H1 (cell line): Measurements from ENCODE around the gene INPP5A. TPM values are rescaled to one million over a fixed set of nuclear protein-coding genes. Genes with fewer than 3 reads are reported as not detected.

Source experiments
- CTCF ChIA-PET: fragments of 300-600 bp; sonication (Branson Sonifier 250); formaldehyde crosslinking; loops from one replicate; lab custom pipeline; 2021; ENCODE audit not compliant: partially characterized antibody; lab: Charles Lee
- POLR2A ChIA-PET: fragments of 300-600 bp; sonication (Branson Sonifier 250); formaldehyde crosslinking; loops from one replicate; lab custom pipeline; 2021; ENCODE audit warnings: inconsistent platforms; ENCODE audit not compliant: partially characterized antibody; lab: Charles Lee
- DNase-seq, 2 experiments: peaks; one replicate each; pipeline versions ENCODE4 v3.0.0 to v3.0.0-alpha.2; 2010 to 2022; ENCODE audit warnings: low spot score in 2 of 2, low read depth in 1 of 2, mixed read lengths in 1 of 2
- FAIRE-seq: peaks from 2 replicates; lab custom pipeline; 2011; peaks lifted over from hg19 to GRCh38; lab: Jason Lieb, UNC
- H2AFZ ChIP-seq: 2 replicates; pipeline ENCODE4 v1.8.1; 2012; ENCODE audit warnings: low read length, inconsistent platforms
- H2AK5ac ChIP-seq: 2 replicates; pipeline ENCODE4 v1.6.1; 2013; ENCODE audit warnings: low read depth, low read length
- H2BK120ac ChIP-seq: replicated peaks from 2 replicates; pipeline ENCODE3; 2013; ENCODE audit warnings: low read depth, low read length, inconsistent platforms
- H2BK12ac ChIP-seq: 2 replicates; pipeline ENCODE4 v1.6.1; 2013; ENCODE audit warnings: low read depth, low read length
- H2BK15ac ChIP-seq: 2 replicates; pipeline ENCODE4 v1.6.1; 2013; ENCODE audit warnings: low read length
- H2BK20ac ChIP-seq: 2 replicates; pipeline ENCODE4 v1.6.1; 2013; ENCODE audit warnings: low read length
- H2BK5ac ChIP-seq: 2 replicates; pipeline ENCODE4 v1.6.1; 2013; ENCODE audit warnings: low read depth, low read length
- H3K14ac ChIP-seq: 2 replicates; pipeline ENCODE4 v1.6.1; 2013; ENCODE audit warnings: inconsistent platforms; ENCODE audit not compliant: insufficient read length
- H3K18ac ChIP-seq: 2 replicates; pipeline ENCODE4 v1.6.1; 2013; ENCODE audit warnings: low read length; ENCODE audit errors: extremely low read depth
- H3K23ac ChIP-seq: 2 replicates; pipeline ENCODE4 v1.6.1; 2013; ENCODE audit warnings: inconsistent platforms; ENCODE audit not compliant: insufficient read length
- H3K23me2 ChIP-seq: 2 replicates; pipeline ENCODE4 v1.6.1; 2013; ENCODE audit warnings: low read depth, low read length
- H3K27ac ChIP-seq: 2 replicates; pipeline ENCODE4 v1.6.1; 2011; ENCODE audit warnings: low read depth, low read length, inconsistent platforms
- H3K27me3 ChIP-seq, 4 experiments: replicated peaks in 1 of 4; 1 replicate in 1 of 4; 2 replicates in 3 of 4; pipeline versions ENCODE4 v1.6.1 to v1.8.1; 2011 to 2013; ENCODE audit warnings: low read length in 3 of 4, mild to moderate bottlenecking in 3 of 4, inconsistent platforms in 2 of 4, mixed read lengths in 2 of 4, moderate library complexity in 1 of 4; ENCODE audit not compliant: control insufficient read depth in 3 of 4, insufficient read depth in 3 of 4; ENCODE audit errors: extremely low read depth in 1 of 4
- H3K36me3 ChIP-seq, 4 experiments: 2 replicates each; pipeline versions ENCODE4 v1.6.1 to v1.8.1; 2011 to 2013; ENCODE audit warnings: mild to moderate bottlenecking in 4 of 4, low read length in 3 of 4, moderate library complexity in 2 of 4, control low read depth in 1 of 4, inconsistent platforms in 1 of 4; ENCODE audit not compliant: insufficient read depth in 4 of 4, control insufficient read depth in 2 of 4
- H3K4ac ChIP-seq: replicated peaks from 2 replicates; pipeline ENCODE3; 2013; ENCODE audit warnings: low read length, low read depth, mixed read lengths, inconsistent platforms; ENCODE audit not compliant: insufficient read length
- H3K4me1 ChIP-seq, 4 experiments: replicated peaks in 1 of 4; 1 replicate in 1 of 4; 2 replicates in 3 of 4; pipeline versions ENCODE4 v1.6.1 to v1.8.1; 2011 to 2013; ENCODE audit warnings: low read length in 3 of 4, inconsistent platforms in 2 of 4, mixed read lengths in 1 of 4; ENCODE audit not compliant: insufficient read depth in 4 of 4, control insufficient read depth in 3 of 4
- H3K4me2 ChIP-seq, 2 experiments: 2 replicates each; pipeline versions ENCODE4 v1.6.1 to v1.8.1; 2011 to 2013; ENCODE audit warnings: low read depth in 2 of 2, low read length in 2 of 2, control low read depth in 1 of 2, inconsistent platforms in 1 of 2, mild to moderate bottlenecking in 1 of 2; ENCODE audit not compliant: insufficient read depth in 1 of 2
- H3K4me3 ChIP-seq, 4 experiments: fragments of 200-600, 300-600 bp in 1 of 4; sonication (generic), shearing (Covaris generic), sonication (Bioruptor Twin) in 1 of 4; 2 replicates each; pipeline versions ENCODE4 v1.5.1 to v1.8.1; 2011 to 2016; ENCODE audit warnings: low read length in 4 of 4, low read depth in 3 of 4, control low read depth in 2 of 4, inconsistent platforms in 2 of 4, mild to moderate bottlenecking in 2 of 4, mixed read lengths in 1 of 4, moderate library complexity in 1 of 4; ENCODE audit not compliant: insufficient read depth in 2 of 4; ENCODE audit errors: extremely low read depth in 1 of 4
- H3K56ac ChIP-seq: replicated peaks from 2 replicates; pipeline ENCODE3; 2013; ENCODE audit warnings: low read depth, mild to moderate bottlenecking, mixed read lengths, low read length, inconsistent platforms; ENCODE audit not compliant: insufficient read length
- H3K79me1 ChIP-seq: 2 replicates; pipeline ENCODE4 v1.6.1; 2013; ENCODE audit warnings: low read depth, low read length, control low read depth
- H3K79me2 ChIP-seq, 2 experiments: 2 replicates each; pipeline versions ENCODE4 v1.6.1 to v1.8.1; 2012 to 2013; ENCODE audit warnings: low read length in 2 of 2, mild to moderate bottlenecking in 2 of 2, inconsistent platforms in 1 of 2; ENCODE audit not compliant: insufficient read depth in 2 of 2, control insufficient read depth in 1 of 2
- H3K9ac ChIP-seq, 4 experiments: replicated peaks in 1 of 4; 1 replicate in 1 of 4; 2 replicates in 3 of 4; pipeline versions ENCODE4 v1.6.1 to v1.8.1; 2011 to 2013; ENCODE audit warnings: low read depth in 3 of 4, low read length in 3 of 4, control low read depth in 2 of 4, mild to moderate bottlenecking in 2 of 4, moderate library complexity in 2 of 4, inconsistent platforms in 1 of 4; ENCODE audit errors: extremely low read depth in 1 of 4
- H3K9me3 ChIP-seq, 2 experiments: 2 replicates each; pipeline versions ENCODE4 v1.6.1 to v1.8.1; 2012 to 2013; ENCODE audit warnings: mild to moderate bottlenecking in 2 of 2, moderate library complexity in 2 of 2, control low read depth in 1 of 2, inconsistent platforms in 1 of 2, low read depth in 1 of 2, low read length in 1 of 2, mixed read lengths in 1 of 2; ENCODE audit not compliant: insufficient read depth in 2 of 2
- H4K20me1 ChIP-seq, 2 experiments: replicated peaks in 1 of 2; 2 replicates each; pipeline versions ENCODE3 to v1.8.1; 2011 to 2013; ENCODE audit warnings: inconsistent platforms in 2 of 2, low read length in 2 of 2, mild to moderate bottlenecking in 1 of 2; ENCODE audit not compliant: insufficient read depth in 2 of 2, control insufficient read depth in 1 of 2
- H4K5ac ChIP-seq: 2 replicates; pipeline ENCODE4 v1.6.1; 2013; ENCODE audit warnings: low read length, low read depth, mixed read lengths, inconsistent platforms; ENCODE audit not compliant: insufficient read length
- H4K8ac ChIP-seq: 2 replicates; pipeline ENCODE4 v1.8.0; 2013; ENCODE audit warnings: mild to moderate bottlenecking, moderate library complexity, low read length, inconsistent platforms; ENCODE audit not compliant: insufficient read depth; ENCODE audit errors: extremely low read depth
- H4K91ac ChIP-seq: replicated peaks from 2 replicates; pipeline ENCODE3; 2013; ENCODE audit warnings: low read length, mixed read lengths, inconsistent platforms; ENCODE audit not compliant: insufficient read length
- BRCA1 ChIP-seq: IDR thresholded peaks from 2 replicates; pipeline ENCODE4 v1.6.1; 2012; ENCODE audit warnings: low read depth, low read length, improper control_type of control experiment
- CHD2 ChIP-seq: IDR thresholded peaks from 2 replicates; pipeline ENCODE4 v1.6.1; 2012; ENCODE audit warnings: low read length, improper control_type of control experiment
- GABPA ChIP-seq: IDR thresholded peaks from 2 replicates; pipeline ENCODE4 v1.6.1; 2011; ENCODE audit warnings: mild to moderate bottlenecking, low read length, moderate library complexity, borderline replicate concordance; ENCODE audit not compliant: insufficient read depth
- NRF1 ChIP-seq: IDR thresholded peaks from 2 replicates; pipeline ENCODE4 v1.6.1; 2011; ENCODE audit warnings: mild to moderate bottlenecking, low read depth, low read length, improper control_type of control experiment
- RAD21 ChIP-seq, 2 experiments: IDR thresholded peaks in 1 of 2; conservative IDR thresholded peaks in 1 of 2; 2 replicates each; pipeline ENCODE4 v1.6.1; 2011; ENCODE audit warnings: low read depth in 2 of 2, low read length in 2 of 2, improper control_type of control experiment in 1 of 2, inconsistent platforms in 1 of 2, mild to moderate bottlenecking in 1 of 2, moderate library complexity in 1 of 2
- SIX5 ChIP-seq: IDR thresholded peaks from 2 replicates; pipeline ENCODE4 v1.6.1; 2011; ENCODE audit warnings: mild to moderate bottlenecking, low read depth, low read length
- WGBS, 2 experiments: shearing (Covaris generic) in 1 of 2; methylation state at CpG; one replicate each; pipeline versions ENCODE4 v1.1.6 to v1.1.7; 2013 to 2015; ENCODE audit warnings: low lambda C conversion rate in 2 of 2, mixed read lengths in 2 of 2, inconsistent platforms in 1 of 2, low coverage in 1 of 2, missing lambda C conversion rate in 1 of 2; ENCODE audit not compliant: insufficient replicate concordance in 2 of 2, insufficient coverage in 1 of 2, insufficient read length in 1 of 2; ENCODE audit errors: extremely low coverage in 1 of 2, missing lambda C conversion rate in 1 of 2; 5-methylcytosine and 5-hydroxymethylcytosine counted together
- polyA plus RNA-seq, 7 experiments: library from polyadenylated mRNA; depleted of rRNA in 3 of 7; stranded (reverse) in 5 of 7; unstranded in 2 of 7; fragments of >200 nt in 5 of 7; fragments of 200-250 nt in 2 of 7; gene quantifications; 1 replicate in 5 of 7; 2 replicates in 1 of 7; 4 replicates in 1 of 7; pipeline versions ENCODE4 v1.2.1 to v1.2.3, GENCODE V29; 2011 to 2013; ENCODE audit warnings: missing spikeins in 2 of 7, mixed read lengths in 2 of 7
- total RNA-seq: library from RNA; stranded (reverse); fragmentation: NEBNext Ultra II Directional; extraction: Animal tissue kit (Norgen Biotek cat#: 25700); gene quantifications from 2 replicates; pipeline ENCODE4 v1.2.1, GENCODE V29; 2021
- TF ChIP-seq, protein P1 (sequence below): IDR thresholded peaks from 2 replicates; pipeline ENCODE4 v1.6.1; 2012; ENCODE audit warnings: inconsistent platforms
- TF ChIP-seq, protein P2 (sequence below), 3 experiments: IDR thresholded peaks; 1 replicate in 2 of 3; 2 replicates in 1 of 3; pipeline versions ENCODE4 v1.5.1 to v1.6.1; 2011; ENCODE audit warnings: low read length in 3 of 3, mild to moderate bottlenecking in 3 of 3, inconsistent platforms in 2 of 3, low read depth in 1 of 3, moderate library complexity in 1 of 3; ENCODE audit not compliant: insufficient read depth in 1 of 3; ENCODE audit errors: control extremely low read depth in 1 of 3

The INPP5A gene
- total and polyA plus RNA-seq, 2 of the 8 experiments (the other 6 are each of a cell fraction or from before 2014, with no cell fraction given) = 19.7 to 27.5 TPM

GRCh38 chr10:132540456-132540855, 2.9 kb downstream of the INPP5A start:
- no peak overlapping the region for H3K4me2 ChIP-seq
- H2BK120ac ChIP-seq = no peak overlapping the region
- H2AK5ac ChIP-seq = no peak overlapping the region
- 67% methylated on average over 11 of the region's 12 CpGs; no CpG with 5 or more reads in 1 of the 2 experiments for WGBS, 2 experiments
- peaks cover 6% of the 10 kb centered on the region; the same call in 1 of the 2 replicates for H3K23me2 ChIP-seq
- H2BK15ac ChIP-seq = no peak overlapping the region
- peaks cover 0 to 9% (median 8%) of the 10 kb centered on the region in 4 experiments; a peak in 5 of 7 replicates for H3K27me3 ChIP-seq
- H3K27ac ChIP-seq = no peak overlapping the region
- CTCF ChIA-PET = interaction anchor here (0.8 to 3.1 kb wide), 10 partner anchors 12 to 92 kb away, joined by 3 to 11 read pairs (median 6); no protein-coding TSS in a partner anchor
- peak overlapping the region; percentile 5; the same call in 1 of the 2 replicates for H3K18ac ChIP-seq
- no peaks in the 10 kb centered on the region for H3K36me3 ChIP-seq
- H4K8ac ChIP-seq = peak overlapping the region; percentile 53; the same call in 1 of the 2 replicates
- H3K4me3 ChIP-seq = no peak overlapping the region
- H3K9ac ChIP-seq = peak overlapping the region in 1 of 4 experiments; percentile 51; a peak in 2 of 7 replicates
- no peak overlapping the region for H2BK20ac ChIP-seq
- H3K14ac ChIP-seq = no peak overlapping the region
- peaks cover 8% of the 10 kb centered on the region for H3K79me1 ChIP-seq
- no peak overlapping the region for H3K56ac ChIP-seq
- H4K5ac ChIP-seq = no peak overlapping the region
- peaks cover 4 to 19% of the 10 kb centered on the region in 2 experiments for H4K20me1 ChIP-seq
- H3K9me3 ChIP-seq = no peaks in the 10 kb centered on the region
- FAIRE-seq (no peak), DNase-seq (no peak)
- no peak overlapping the region for H3K23ac ChIP-seq
- peaks cover 0 to 34% of the 10 kb centered on the region in 2 experiments; a peak in 2 of 4 replicates for H3K79me2 ChIP-seq
- no peak overlapping the region for H4K91ac ChIP-seq
- no peak overlapping the region for H2BK5ac ChIP-seq
- H2BK12ac ChIP-seq = no peak overlapping the region
- POLR2A ChIA-PET = interaction anchor here (0.5 to 1.3 kb wide), 3 partner anchors 11 to 24 kb away, joined by 3 to 4 read pairs (median 3); no protein-coding TSS in a partner anchor
- no peak overlapping the region for H3K4ac ChIP-seq
- TF ChIP-seq SIX5 = no peak
- TF ChIP-seq BRCA1 = no peak
- TF ChIP-seq, protein P1, sequence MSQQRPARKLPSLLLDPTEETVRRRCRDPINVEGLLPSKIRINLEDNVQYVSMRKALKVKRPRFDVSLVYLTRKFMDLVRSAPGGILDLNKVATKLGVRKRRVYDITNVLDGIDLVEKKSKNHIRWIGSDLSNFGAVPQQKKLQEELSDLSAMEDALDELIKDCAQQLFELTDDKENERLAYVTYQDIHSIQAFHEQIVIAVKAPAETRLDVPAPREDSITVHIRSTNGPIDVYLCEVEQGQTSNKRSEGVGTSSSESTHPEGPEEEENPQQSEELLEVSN = no peak
- TF ChIP-seq GABPA = 0 out of 2 replicates have a peak, but pooled peaks have one; percentile 16
- TF ChIP-seq CHD2 = no peak
- no peak for TF ChIP-seq NRF1
- TF ChIP-seq, protein P2, sequence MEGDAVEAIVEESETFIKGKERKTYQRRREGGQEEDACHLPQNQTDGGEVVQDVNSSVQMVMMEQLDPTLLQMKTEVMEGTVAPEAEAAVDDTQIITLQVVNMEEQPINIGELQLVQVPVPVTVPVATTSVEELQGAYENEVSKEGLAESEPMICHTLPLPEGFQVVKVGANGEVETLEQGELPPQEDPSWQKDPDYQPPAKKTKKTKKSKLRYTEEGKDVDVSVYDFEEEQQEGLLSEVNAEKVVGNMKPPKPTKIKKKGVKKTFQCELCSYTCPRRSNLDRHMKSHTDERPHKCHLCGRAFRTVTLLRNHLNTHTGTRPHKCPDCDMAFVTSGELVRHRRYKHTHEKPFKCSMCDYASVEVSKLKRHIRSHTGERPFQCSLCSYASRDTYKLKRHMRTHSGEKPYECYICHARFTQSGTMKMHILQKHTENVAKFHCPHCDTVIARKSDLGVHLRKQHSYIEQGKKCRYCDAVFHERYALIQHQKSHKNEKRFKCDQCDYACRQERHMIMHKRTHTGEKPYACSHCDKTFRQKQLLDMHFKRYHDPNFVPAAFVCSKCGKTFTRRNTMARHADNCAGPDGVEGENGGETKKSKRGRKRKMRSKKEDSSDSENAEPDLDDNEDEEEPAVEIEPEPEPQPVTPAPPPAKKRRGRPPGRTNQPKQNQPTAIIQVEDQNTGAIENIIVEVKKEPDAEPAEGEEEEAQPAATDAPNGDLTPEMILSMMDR (IDR thresholded peaks at IDR 0.05; ENCODE audit: control extremely low read depth in 1 of 3, insufficient read depth in 1 of 3, low read depth in 1 of 3, low read length in 3 of 3) = peak in 1 of 3 experiments; percentile 9; a peak in 1 of 4 replicates
- TF ChIP-seq RAD21 (IDR thresholded peaks at IDR 0.05 in 1 of 2, conservative IDR thresholded peaks at IDR 0.05 in 1 of 2; ENCODE audit: low read depth in 2 of 2, low read length in 2 of 2) = peak; percentile 11 to 21; a peak in 2 of 4 replicates
- no peak overlapping the region for H2AFZ ChIP-seq
- peaks cover 0 to 39% (median 22%) of the 10 kb centered on the region in 4 experiments; a peak in 6 of 7 replicates for H3K4me1 ChIP-seq
